OCI-LY1 (cell line): ENCODE results near the gene ACTA1.

ENCODE experiments used
- EZH2 ChIP-seq: fragments of 200-600 bp; sonication (generic), shearing (Covaris generic); IDR thresholded peaks from 2 replicates; pipeline ENCODE4 v1.8.0; 2017; ENCODE audit warnings: borderline replicate concordance, mixed run types, mild to moderate bottlenecking, antibody characterized with exemption, low read length, moderate library complexity, mixed read lengths
- TF ChIP-seq, protein P1 (sequence below): fragments of 200-600 bp; sonication (generic), shearing (Covaris generic); IDR thresholded peaks from 2 replicates; pipeline ENCODE4 v1.5.1; 2017; ENCODE audit warnings: mild to moderate bottlenecking, antibody characterized with exemption, low read length, moderate library complexity, mixed read lengths

DNA sequence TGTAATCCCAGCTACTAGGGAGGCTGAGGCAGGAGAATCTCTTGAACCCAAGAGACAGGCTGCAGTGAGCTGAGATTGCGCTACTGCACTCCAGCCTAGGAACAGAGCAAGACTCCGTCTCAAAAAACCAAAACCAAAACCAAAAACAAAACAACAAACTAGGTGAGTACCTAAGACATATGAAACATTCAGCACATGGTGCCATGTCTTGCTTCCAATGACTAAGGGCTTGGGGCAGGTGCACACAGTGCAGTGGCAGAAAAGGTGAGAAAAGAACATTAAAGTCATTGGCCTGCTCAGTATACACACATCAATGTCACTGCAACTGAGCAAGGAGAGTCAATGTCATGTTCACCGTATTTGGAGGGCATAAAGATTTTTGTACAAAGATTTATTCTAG lies 4.1 kb upstream of the ACTA1 start:
- TF ChIP-seq, protein P1, sequence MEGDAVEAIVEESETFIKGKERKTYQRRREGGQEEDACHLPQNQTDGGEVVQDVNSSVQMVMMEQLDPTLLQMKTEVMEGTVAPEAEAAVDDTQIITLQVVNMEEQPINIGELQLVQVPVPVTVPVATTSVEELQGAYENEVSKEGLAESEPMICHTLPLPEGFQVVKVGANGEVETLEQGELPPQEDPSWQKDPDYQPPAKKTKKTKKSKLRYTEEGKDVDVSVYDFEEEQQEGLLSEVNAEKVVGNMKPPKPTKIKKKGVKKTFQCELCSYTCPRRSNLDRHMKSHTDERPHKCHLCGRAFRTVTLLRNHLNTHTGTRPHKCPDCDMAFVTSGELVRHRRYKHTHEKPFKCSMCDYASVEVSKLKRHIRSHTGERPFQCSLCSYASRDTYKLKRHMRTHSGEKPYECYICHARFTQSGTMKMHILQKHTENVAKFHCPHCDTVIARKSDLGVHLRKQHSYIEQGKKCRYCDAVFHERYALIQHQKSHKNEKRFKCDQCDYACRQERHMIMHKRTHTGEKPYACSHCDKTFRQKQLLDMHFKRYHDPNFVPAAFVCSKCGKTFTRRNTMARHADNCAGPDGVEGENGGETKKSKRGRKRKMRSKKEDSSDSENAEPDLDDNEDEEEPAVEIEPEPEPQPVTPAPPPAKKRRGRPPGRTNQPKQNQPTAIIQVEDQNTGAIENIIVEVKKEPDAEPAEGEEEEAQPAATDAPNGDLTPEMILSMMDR: no peak
- TF ChIP-seq EZH2: no peak
